Smooth muscle cell (in vitro differentiated cells): Measurements from ENCODE around the gene RIGI. TPM values are rescaled to one million over a fixed set of nuclear protein-coding genes. Genes with fewer than 3 reads are reported as not detected.
A peak's percentile ranks its signal among the peaks of the same experiment; 100 is the strongest.
"Not testable (repeated sequence)": the region's sequence is repeated elsewhere in the genome, so short reads cannot be mapped to it uniquely, and the experiment has no call there.

Experiments
- DNase-seq: peaks from one replicate; lab custom pipeline; 2025; ENCODE audit not compliant: unreplicated experiment; lab: John Stamatoyannopoulos, UW
- H2AFZ ChIP-seq: fragments of 200-600 bp; sonication (generic); 2 replicates; pipeline ENCODE4 v1.6.0; 2016; ENCODE audit warnings: antibody characterized with exemption, low read depth, mild to moderate bottlenecking
- H3F3A ChIP-seq: fragments of 200-600 bp; sonication (generic); 2 replicates; pipeline ENCODE4 v1.6.0; 2017; ENCODE audit warnings: antibody characterized with exemption, low read depth
- H3K27ac ChIP-seq: fragments of 200-600 bp; sonication (generic); 2 replicates; pipeline ENCODE4 v1.5.1; 2016; ENCODE audit warnings: low read depth, mild to moderate bottlenecking
- H3K27me3 ChIP-seq: fragments of 200-600 bp; sonication (generic); 2 replicates; pipeline ENCODE4 v1.6.1; 2016; ENCODE audit warnings: low read depth, mild to moderate bottlenecking
- H3K36me3 ChIP-seq: fragments of 200-600 bp; sonication (generic); 2 replicates; pipeline ENCODE4 v1.5.1; 2016; ENCODE audit warnings: low read depth
- H3K4me1 ChIP-seq: fragments of 200-600 bp; sonication (generic); 2 replicates; pipeline ENCODE4 v1.5.1; 2016; ENCODE audit warnings: low read depth
- H3K4me2 ChIP-seq: fragments of 200-600 bp; sonication (generic); 2 replicates; pipeline ENCODE4 v1.6.0; 2016; ENCODE audit warnings: mild to moderate bottlenecking
- H3K4me3 ChIP-seq: fragments of 200-600 bp; sonication (generic); 2 replicates; pipeline ENCODE4 v1.5.1; 2016; ENCODE audit warnings: mild to moderate bottlenecking
- H3K79me2 ChIP-seq: fragments of 200-600 bp; sonication (generic); 2 replicates; pipeline ENCODE4 v1.6.0; 2016; ENCODE audit warnings: low read depth, mild to moderate bottlenecking
- H3K9ac ChIP-seq: fragments of 200-600 bp; sonication (generic); 2 replicates; pipeline ENCODE4 v1.6.0; 2016; ENCODE audit warnings: low read depth
- H3K9me3 ChIP-seq: fragments of 200-600 bp; sonication (generic); replicated peaks from 2 replicates; pipeline ENCODE4 v1.5.1; 2016; ENCODE audit warnings: low read depth
- H4K20me1 ChIP-seq: fragments of 200-600 bp; sonication (generic); 2 replicates; pipeline ENCODE4 v1.6.0; 2016; ENCODE audit warnings: low read depth
- CTCF ChIP-seq: fragments of 200-600 bp; sonication (generic); IDR thresholded peaks from 2 replicates; pipeline ENCODE4 v1.5.1; 2017; ENCODE audit warnings: borderline replicate concordance, mild to moderate bottlenecking, antibody characterized with exemption; ENCODE audit not compliant: insufficient read depth, poor library complexity, severe bottlenecking
- WGBS: methylation state at CpG from one replicate; pipeline ENCODE4 v1.1.7; 2016; ENCODE audit warnings: low lambda C conversion rate; 5-methylcytosine and 5-hydroxymethylcytosine counted together
- polyA plus RNA-seq: library from polyadenylated mRNA; unstranded; fragments of >200 nt; fragmentation: Nextera tagmentation; extraction: Ambion mirVana; gene quantifications from 2 replicates; pipeline ENCODE4 v1.2.1, GENCODE V29; 2016
- total RNA-seq: library from RNA; depleted of rRNA; stranded (reverse); fragments of >200 nt; gene quantifications from 2 replicates; pipeline ENCODE4 v1.2.3, GENCODE V29; 2014

Gene RIGI
- total and polyA plus RNA-seq, 2 experiments from 2014 or later = 2.3 to 6.8 TPM

DNA sequence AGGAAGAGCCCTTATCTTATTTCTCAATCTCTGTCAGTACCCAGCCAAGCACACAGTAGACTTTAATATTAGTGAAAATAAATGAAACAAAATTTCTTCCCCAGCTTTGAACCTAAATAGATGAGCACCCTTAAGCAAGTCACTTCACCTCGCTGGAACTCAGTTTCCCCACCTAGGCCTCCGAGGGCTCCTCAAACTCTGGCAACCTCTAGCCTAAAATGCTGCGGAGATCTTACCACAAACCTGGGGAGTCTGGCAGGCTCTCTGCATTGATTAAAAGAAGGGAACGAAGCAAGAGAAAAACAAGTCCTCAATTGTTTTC, 326 bp downstream of the RIGI start:
- Histone ChIP-seq H3K27ac (peak overlapping the region; percentile 39), H3K79me2 (no peaks in the 10 kb centered on the region), H3K36me3 (no peaks in the 10 kb centered on the region), H3K4me2 (peak overlapping the region; percentile 92), H2AFZ (peak overlapping the region; percentile 83), H3K9ac (no peak overlapping the region), H4K20me1 (no peaks in the 10 kb centered on the region), H3K4me3 (peak overlapping the region; percentile 82), H3K9me3 (no peaks in the 10 kb centered on the region), H3F3A (no peaks in the 10 kb centered on the region), H3K4me1 (peaks cover 8% of the 10 kb centered on the region), H3K27me3 (no peaks in the 10 kb centered on the region)
- 15% methylated on average over 4 of the region's 4 CpGs for WGBS
- no peak for TF ChIP-seq CTCF
- no peak for DNase-seq

- Histone ChIP-seq H3K4me3 (peak overlapping the region; percentile 82), H3K9ac (no peak overlapping the region), H3K27ac (no peak overlapping the region), H3F3A (no peaks in the 10 kb centered on the region), H4K20me1 (no peaks in the 10 kb centered on the region), H3K36me3 (no peaks in the 10 kb centered on the region), H2AFZ (peak overlapping the region; percentile 83), H3K4me1 (peaks cover 8% of the 10 kb centered on the region), H3K9me3 (no peaks in the 10 kb centered on the region), H3K4me2 (peak overlapping the region; percentile 92), H3K27me3 (no peaks in the 10 kb centered on the region), H3K79me2 (no peaks in the 10 kb centered on the region)
- DNase-seq = no peak
- no peak for TF ChIP-seq CTCF
- 85% methylated on average over 22 of the region's 22 CpGs for WGBS
These were observed 896 bp downstream of the RIGI start for GRCh38 chr9:32524892-32525708.

DNA sequence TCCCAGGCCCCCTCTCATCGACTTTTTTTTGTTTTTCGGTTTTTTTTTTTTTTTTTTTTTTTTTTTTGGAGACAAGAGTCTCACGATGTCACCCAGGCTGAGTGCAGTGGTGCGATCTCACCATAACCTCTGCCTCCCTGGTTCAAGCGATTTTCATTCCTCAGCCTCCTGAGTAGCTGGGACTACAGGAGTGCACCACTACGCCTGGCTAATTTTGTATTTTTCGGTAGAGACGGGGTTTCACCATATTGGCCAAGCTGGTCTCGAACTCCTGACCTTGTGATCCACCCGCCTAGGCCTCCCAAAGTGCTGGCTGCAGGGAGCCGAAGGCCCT, 1.5 kb downstream of the RIGI start:
- not testable (repeated sequence) for H3K4me3 ChIP-seq, H3K9me3 ChIP-seq, H3K9ac ChIP-seq, H3K27me3 ChIP-seq, H3K27ac ChIP-seq, H3K4me2 ChIP-seq, H2AFZ ChIP-seq, DNase-seq, H4K20me1 ChIP-seq, H3K36me3 ChIP-seq, H3K4me1 ChIP-seq, H3K79me2 ChIP-seq, H3F3A ChIP-seq
- 98% methylated on average over 11 of the region's 11 CpGs for WGBS

- DNase-seq = no peak
- Histone ChIP-seq H3K79me2 (no peaks in the 10 kb centered on the region), H3K4me1 (peaks cover 8% of the 10 kb centered on the region), H3K27me3 (no peaks in the 10 kb centered on the region), H3F3A (no peaks in the 10 kb centered on the region), H3K9me3 (no peaks in the 10 kb centered on the region), H3K27ac (no peak overlapping the region), H3K4me3 (no peak overlapping the region), H2AFZ (no peak overlapping the region), H4K20me1 (no peaks in the 10 kb centered on the region), H3K9ac (no peak overlapping the region), H3K36me3 (no peaks in the 10 kb centered on the region), H3K4me2 (no peak overlapping the region)
- WGBS = 93% methylated on average over 1 of the region's 1 CpG
- no peak for TF ChIP-seq CTCF
These were observed 2.1 kb downstream of the RIGI start for GRCh38 chr9:32523910-32524309.
